ENCODE measurements around the gene SPINT2. TPM values are rescaled to one million over a fixed set of nuclear protein-coding genes. Genes with fewer than 3 reads are reported as not detected.

Gene SPINT2
- total and polyA plus RNA-seq, 2 donors (not counting 1 experiment from before 2014, with no cell fraction given), result 50.0 to 70.0 TPM

- ATAC-seq (ENCODE audit: low read depth) (no peak), DNase-seq (no peak)
- H3K27me3 Mint-ChIP-seq, result peaks cover 20% of the 10 kb centered on the region
- 100% methylated on average over 4 of the region's 4 CpGs for WGBS (ENCODE audit: insufficient coverage)
- H3K4me3 Mint-ChIP-seq, result no peak overlapping the region
- TF ChIP-seq CTCF (IDR thresholded peaks at IDR 0.05), result no peak
- no peak for TF ChIP-seq EZH2 (IDR thresholded peaks at IDR 0.05; ENCODE audit: borderline replicate concordance, insufficient read depth, low read depth, low read length, poor library complexity, severe bottlenecking)
- intact Hi-C loops (cut with micrococcal nuclease), result loop anchor here (1.0 to 2.0 kb wide), 2 partner anchors 101 to 168 kb away; partner anchors contain the start of genes CATSPERG and FAM98C
- Histone ChIP-seq H3K4me3 (ENCODE audit: control extremely low read depth in 1 of 5, extremely low read depth in 1 of 5, insufficient read depth in 1 of 5, low read depth in 2 of 5, low read length in 4 of 5) (no peak overlapping the region), H4K20me1 (ENCODE audit: control insufficient read depth, insufficient read depth, low read length, poor library complexity, severe bottlenecking) (no peaks in the 10 kb centered on the region), H3K4me2 (replicated peaks; ENCODE audit: low read depth, low read length, poor library complexity, severe bottlenecking) (no peak overlapping the region), H3K79me2 (ENCODE audit: control insufficient read depth, insufficient read depth, low read length) (no peaks in the 10 kb centered on the region), H3K9me3 (ENCODE audit: control extremely low read depth in 1 of 3, control insufficient read depth in 2 of 3, insufficient read depth in 1 of 3, low read length in 2 of 3) (no peaks in the 10 kb centered on the region), H2AFZ (ENCODE audit: insufficient read depth, low read depth, low read length, poor library complexity, severe bottlenecking) (no peak overlapping the region), H3K4me1 (ENCODE audit: control insufficient read depth in 2 of 2, insufficient read depth in 2 of 2, low read length in 2 of 2) (peaks cover 0 to 5% of the 10 kb centered on the region in 2 donors), H3K27me3 (replicated peaks in 1 of 4; ENCODE audit: control extremely low read depth in 1 of 4, control insufficient read depth in 3 of 4, insufficient read depth in 4 of 4, low read length in 3 of 4) (peaks cover 0 to 40% (median 3%) of the 10 kb centered on the region in 4 experiments), H3K9ac (ENCODE audit: low read length) (no peak overlapping the region), H3K27ac (ENCODE audit: low read length in 2 of 2) (no peak overlapping the region), H3K36me3 (replicated peaks in 1 of 2; ENCODE audit: control extremely low read depth in 1 of 2, control insufficient read depth in 1 of 2, extremely low read depth in 1 of 2, insufficient read depth in 2 of 2, low read length in 1 of 2) (no peaks in the 10 kb centered on the region)
- no peaks in the 10 kb centered on the region for H3K9me3 Mint-ChIP-seq (ENCODE audit: insufficient read depth)
- H3K27ac Mint-ChIP-seq, result no peak overlapping the region
- POLR2A ChIA-PET, result interaction anchor here (0.6 to 0.7 kb wide), 5 partner anchors 18 to 1075 kb away, joined by 5 to 9 read pairs (median 6); no protein-coding TSS in a partner anchor
- CTCF ChIA-PET, result interaction anchor here (0.7 to 3.8 kb wide), 19 partner anchors 9 to 654 kb away, joined by 3 to 24 read pairs (median 3); partner anchors contain the start of genes CATSPERG, FAM98C, PPP1R14A and PSMD8
- H3K4me1 Mint-ChIP-seq, result peaks cover 3% of the 10 kb centered on the region
These were observed 29.8 kb upstream of the SPINT2 start for GRCh38 chr19:38234615-38235014.

GRCh38 chr19:38239816-38240215 is 24.6 kb upstream of the SPINT2 start:
- H3K79me2 ChIP-seq (ENCODE audit: control insufficient read depth, insufficient read depth, low read length), result no peaks in the 10 kb centered on the region
- H3K4me1 ChIP-seq (ENCODE audit: control insufficient read depth in 2 of 2, insufficient read depth in 2 of 2, low read length in 2 of 2), result peaks cover 3 to 11% of the 10 kb centered on the region in 2 donors
- Mint-ChIP-seq H3K27ac (no peak overlapping the region), H3K27me3 (peaks cover 5% of the 10 kb centered on the region), H3K4me3 (no peak overlapping the region), H3K9me3 (ENCODE audit: insufficient read depth) (no peaks in the 10 kb centered on the region), H3K4me1 (peaks cover 5% of the 10 kb centered on the region)
- no peak overlapping the region for H2AFZ ChIP-seq (ENCODE audit: insufficient read depth, low read depth, low read length, poor library complexity, severe bottlenecking)
- 84% methylated on average over 6 of the region's 8 CpGs for WGBS (ENCODE audit: insufficient coverage)
- no peaks in the 10 kb centered on the region for H3K27me3 ChIP-seq (replicated peaks in 1 of 4; ENCODE audit: control extremely low read depth in 1 of 4, control insufficient read depth in 3 of 4, insufficient read depth in 4 of 4, low read length in 3 of 4)
- H3K27ac ChIP-seq (ENCODE audit: low read length in 2 of 2), result no peak overlapping the region
- ChIA-PET CTCF (interaction anchor here (0.7 to 1.3 kb wide), 3 partner anchors 16 to 180 kb away, joined by 3 to 8 read pairs (median 3); no protein-coding TSS in a partner anchor), POLR2A (no interaction called here)
- no peaks in the 10 kb centered on the region for H3K9me3 ChIP-seq (ENCODE audit: control extremely low read depth in 1 of 3, control insufficient read depth in 2 of 3, insufficient read depth in 1 of 3, low read length in 2 of 3)
- H3K4me2 ChIP-seq (replicated peaks; ENCODE audit: low read depth, low read length, poor library complexity, severe bottlenecking), result no peak overlapping the region
- DNase-seq (no peak), ATAC-seq (ENCODE audit: low read depth) (no peak)
- no peaks in the 10 kb centered on the region for H4K20me1 ChIP-seq (ENCODE audit: control insufficient read depth, insufficient read depth, low read length, poor library complexity, severe bottlenecking)
- TF ChIP-seq EZH2 (IDR thresholded peaks at IDR 0.05; ENCODE audit: borderline replicate concordance, insufficient read depth, low read depth, low read length, poor library complexity, severe bottlenecking) (no peak), CTCF (IDR thresholded peaks at IDR 0.05) (no peak)
- H3K9ac ChIP-seq (ENCODE audit: low read length), result no peak overlapping the region
- H3K36me3 ChIP-seq (replicated peaks in 1 of 2; ENCODE audit: control extremely low read depth in 1 of 2, control insufficient read depth in 1 of 2, extremely low read depth in 1 of 2, insufficient read depth in 2 of 2, low read length in 1 of 2), result no peaks in the 10 kb centered on the region
- no peak overlapping the region for H3K4me3 ChIP-seq (ENCODE audit: control extremely low read depth in 1 of 5, extremely low read depth in 1 of 5, insufficient read depth in 1 of 5, low read depth in 2 of 5, low read length in 4 of 5)
- intact Hi-C loops (cut with micrococcal nuclease), result loop anchor here (5.0 kb wide), 2 partner anchors 77 to 343 kb away; partner anchors contain the start of genes KCNK6 and YIF1B

Measured in B cell (primary cell).